Inferior parietal cortex (tissue), 1 donor: Measurements from ENCODE around the gene BICC1.

Experiments used
- DNase-seq: peaks from one replicate; pipeline ENCODE4 v3.0.0-alpha.2; 2016; ENCODE audit errors: extremely low spot score

The BICC1 gene, protein sequence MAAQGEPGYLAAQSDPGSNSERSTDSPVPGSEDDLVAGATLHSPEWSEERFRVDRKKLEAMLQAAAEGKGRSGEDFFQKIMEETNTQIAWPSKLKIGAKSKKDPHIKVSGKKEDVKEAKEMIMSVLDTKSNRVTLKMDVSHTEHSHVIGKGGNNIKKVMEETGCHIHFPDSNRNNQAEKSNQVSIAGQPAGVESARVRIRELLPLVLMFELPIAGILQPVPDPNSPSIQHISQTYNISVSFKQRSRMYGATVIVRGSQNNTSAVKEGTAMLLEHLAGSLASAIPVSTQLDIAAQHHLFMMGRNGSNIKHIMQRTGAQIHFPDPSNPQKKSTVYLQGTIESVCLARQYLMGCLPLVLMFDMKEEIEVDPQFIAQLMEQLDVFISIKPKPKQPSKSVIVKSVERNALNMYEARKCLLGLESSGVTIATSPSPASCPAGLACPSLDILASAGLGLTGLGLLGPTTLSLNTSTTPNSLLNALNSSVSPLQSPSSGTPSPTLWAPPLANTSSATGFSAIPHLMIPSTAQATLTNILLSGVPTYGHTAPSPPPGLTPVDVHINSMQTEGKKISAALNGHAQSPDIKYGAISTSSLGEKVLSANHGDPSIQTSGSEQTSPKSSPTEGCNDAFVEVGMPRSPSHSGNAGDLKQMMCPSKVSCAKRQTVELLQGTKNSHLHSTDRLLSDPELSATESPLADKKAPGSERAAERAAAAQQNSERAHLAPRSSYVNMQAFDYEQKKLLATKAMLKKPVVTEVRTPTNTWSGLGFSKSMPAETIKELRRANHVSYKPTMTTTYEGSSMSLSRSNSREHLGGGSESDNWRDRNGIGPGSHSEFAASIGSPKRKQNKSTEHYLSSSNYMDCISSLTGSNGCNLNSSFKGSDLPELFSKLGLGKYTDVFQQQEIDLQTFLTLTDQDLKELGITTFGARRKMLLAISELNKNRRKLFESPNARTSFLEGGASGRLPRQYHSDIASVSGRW

DNA sequence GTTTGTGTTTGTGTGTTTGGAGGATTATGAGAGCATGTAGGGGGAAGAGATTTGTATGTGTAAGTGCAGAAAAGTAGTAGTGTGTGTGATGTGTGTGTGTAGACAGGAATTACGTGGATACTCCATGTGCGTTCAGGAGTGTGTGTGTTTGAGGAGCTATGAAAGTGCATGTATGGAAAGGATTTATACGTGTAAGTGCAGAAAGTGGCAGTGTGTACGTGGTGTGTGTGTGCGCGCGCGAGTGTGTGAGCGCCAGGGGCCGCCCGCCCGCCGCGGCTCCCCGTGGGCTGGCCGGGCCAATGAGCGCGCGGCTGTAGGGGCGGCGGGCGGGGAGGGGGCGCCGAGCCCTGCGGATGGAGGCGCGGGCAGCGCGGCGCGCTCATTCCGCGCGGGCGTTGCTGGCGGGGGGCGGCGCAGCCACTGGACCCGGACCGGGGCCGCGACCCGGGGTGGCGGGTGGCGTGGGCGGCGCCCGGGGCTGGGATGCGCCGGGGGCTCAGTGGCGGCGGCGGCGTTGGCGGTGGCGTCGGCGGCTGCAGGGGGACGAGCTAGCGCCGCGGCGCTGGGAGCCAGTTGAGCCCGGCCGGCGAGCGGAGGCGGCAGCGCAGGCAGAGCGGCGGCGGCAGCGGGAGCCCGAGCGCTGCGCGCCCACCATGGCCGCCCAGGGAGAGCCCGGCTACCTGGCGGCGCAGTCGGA, at the start of gene BICC1:
Gene BICC1, plus strand, starts transcription at position 382 of the 697 bp plus-strand sequence. Its CDS starts 272 bp downstream, at position 654.
- DNase-seq = peak; percentile 21

DNA sequence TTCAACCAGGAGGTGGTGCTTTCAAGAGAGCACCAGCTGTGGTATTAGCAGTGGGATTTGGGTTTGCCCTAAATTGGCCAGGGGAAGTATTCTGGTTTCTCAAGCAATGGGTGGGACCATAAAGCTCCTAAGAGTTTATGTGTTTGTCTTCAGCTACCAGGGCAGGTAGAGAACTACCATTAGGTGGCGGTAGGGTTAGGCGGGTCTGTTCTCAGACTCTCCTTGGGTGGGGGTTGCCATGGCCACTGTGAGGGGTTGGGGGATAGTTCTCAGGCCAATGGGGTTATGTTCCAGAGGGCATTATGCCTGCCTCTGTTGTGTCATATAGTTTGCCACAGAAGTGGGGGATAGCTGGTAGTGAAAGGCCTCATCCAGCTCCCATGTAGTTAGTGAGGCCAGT, 47.7 kb upstream of the BICC1 start:
- DNase-seq = no peak

DNA sequence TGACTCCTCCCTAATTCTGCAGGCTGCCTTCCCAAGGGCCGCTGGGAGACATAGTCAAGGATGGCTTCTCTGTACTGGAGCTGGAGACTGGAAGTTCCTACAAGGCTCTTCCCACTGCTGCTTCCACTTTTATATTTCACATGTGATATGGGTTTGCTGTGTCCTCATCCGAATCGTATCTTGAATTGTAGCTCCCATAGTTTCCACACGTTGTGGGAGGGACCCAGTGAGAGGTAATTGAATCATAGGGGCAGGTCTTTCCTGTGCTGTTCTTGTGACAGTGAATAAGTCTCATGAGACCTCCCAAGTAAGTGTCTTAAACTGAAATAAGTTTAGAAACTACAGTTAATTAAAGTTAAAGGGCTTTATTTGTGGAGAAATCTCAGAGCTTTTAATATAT, 47.0 kb upstream of the BICC1 start:
- no peak for DNase-seq

DNA sequence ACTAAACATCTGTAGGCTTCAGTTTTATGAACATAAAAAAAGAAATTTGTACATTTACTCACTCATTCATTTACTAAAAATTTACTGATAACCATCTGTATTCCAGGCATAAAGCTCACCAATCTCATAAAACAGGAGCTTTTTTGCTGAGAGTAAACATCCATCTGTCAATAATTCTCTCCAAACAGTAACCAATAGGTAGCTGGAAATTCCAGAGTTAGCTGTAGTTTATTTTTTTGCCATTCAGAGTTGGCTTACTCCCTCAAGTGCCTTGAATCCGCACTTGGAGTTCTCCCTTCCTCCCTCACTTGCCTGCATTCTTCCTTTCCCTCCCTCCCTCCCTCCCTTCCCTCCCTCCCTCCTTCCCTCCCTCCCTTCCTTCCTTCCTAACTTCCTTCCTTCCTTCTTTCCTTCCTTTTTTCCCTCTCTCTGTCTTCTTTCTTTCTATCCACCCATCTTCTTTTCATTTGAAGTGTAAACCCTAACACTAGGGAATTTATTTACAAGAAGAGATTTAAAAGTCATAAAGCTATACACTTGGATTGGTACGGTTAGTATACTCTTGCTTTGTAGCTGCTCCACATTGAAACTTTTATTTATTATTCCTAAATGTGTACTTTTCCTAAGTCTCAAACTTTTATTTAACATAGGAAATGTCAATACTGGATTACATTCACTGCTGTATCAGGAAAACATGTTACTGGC, 44.6 kb upstream of the BICC1 start:
- DNase-seq = no peak

DNA sequence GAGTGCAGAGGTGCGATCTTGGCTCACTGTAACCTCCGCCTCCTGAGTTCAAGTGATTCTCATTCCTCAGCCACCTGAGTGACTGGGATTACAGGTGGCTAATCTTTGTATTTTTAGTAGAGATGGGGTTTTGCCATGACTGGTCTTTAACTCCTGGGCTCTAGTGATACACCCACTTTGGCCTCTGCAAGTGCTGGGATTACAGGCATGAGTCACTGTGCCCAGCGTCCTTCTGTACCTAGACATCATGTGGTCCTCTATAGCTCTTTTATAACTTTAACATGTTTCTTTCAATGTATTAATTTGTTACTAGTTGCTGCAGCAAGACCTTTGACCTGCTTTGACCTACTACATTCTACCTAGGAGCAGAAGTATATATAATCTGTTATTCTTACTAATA, 38.7 kb upstream of the BICC1 start:
- DNase-seq = no peak

DNA sequence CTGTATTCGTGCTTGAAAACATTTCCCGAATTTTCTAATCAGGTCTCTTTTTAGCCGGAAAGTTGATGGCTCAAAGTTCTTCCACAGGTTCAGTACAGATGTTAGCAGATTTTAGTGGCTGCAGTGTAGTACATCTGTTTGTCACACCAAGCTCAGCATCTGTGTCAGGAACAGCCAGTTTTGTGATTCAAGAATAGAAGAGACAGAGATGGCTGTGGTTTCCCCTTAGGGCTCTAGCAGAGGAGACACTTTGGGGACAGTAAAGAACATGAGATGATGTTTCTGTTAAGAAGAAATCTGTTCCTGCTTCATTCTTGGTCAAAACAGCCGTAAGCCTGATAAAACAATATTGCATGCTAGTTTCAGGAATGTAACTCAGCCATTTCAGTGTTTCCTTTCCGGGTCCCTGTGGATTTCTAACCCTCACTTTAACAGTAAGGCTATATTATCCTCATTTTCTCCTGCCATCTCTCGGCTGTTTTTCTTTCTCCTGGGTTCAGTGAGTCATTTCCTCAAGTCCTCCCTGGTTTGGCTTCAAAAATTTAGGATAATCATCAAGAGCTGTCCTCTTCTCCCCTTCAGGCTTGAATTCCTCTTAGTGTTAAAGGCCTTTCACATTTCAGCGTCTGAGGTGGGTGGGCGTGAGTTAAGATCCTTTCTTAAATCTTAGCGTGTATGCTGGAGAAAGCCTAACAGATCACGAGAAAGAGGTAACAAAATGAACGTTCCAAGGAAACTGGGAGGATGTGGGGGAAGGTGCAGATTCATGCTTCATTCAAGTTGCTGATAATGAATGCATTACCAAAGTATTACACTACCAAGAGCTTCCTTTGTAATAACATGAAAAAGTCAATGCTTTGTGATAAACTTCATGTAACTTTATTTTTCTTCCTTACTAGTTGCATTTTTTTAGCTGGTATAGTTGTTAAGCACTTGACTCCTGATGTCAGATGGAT, 37.1 kb upstream of the BICC1 start:
- DNase-seq = no peak

DNA sequence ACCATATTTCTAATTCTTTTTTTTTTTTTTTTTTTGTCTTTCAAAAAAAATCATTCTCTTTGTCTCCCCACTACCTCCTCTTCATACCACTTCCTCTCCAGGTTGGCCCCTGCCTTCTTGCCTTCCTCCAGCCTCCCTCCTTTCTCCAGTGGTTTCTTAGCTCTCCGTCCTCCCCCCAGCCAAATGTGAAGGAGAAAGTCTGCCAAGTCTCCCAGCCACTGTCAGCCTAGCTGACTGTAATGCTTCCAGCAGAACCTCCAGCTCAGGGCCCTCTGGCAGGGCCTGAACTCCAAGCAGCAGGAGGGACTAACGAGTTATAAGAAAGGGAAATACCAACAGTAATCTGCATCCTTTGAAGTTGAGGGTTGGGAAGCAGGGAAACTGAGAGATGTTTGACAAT, 35.5 kb upstream of the BICC1 start:
- DNase-seq = no peak

DNA sequence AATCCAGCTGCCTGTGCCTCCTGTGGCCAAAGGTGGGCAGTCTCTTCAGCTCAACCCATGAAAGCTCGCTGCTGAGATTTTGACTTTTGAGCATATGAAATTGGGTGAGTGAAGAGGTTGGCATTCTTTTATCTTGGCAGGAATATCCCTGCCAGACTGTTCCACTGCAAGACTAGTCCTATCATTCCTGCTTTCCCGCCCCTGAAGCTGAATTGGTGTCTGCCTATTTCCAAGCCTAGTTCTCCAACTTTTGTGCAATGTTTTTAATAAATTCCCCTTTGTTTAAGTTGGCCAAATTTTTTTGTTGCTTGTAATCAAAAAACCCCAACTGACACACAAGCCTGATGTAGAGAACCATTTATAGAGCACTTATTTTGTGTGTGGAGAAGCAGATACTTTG, 34.8 kb upstream of the BICC1 start:
- no peak for DNase-seq

DNA sequence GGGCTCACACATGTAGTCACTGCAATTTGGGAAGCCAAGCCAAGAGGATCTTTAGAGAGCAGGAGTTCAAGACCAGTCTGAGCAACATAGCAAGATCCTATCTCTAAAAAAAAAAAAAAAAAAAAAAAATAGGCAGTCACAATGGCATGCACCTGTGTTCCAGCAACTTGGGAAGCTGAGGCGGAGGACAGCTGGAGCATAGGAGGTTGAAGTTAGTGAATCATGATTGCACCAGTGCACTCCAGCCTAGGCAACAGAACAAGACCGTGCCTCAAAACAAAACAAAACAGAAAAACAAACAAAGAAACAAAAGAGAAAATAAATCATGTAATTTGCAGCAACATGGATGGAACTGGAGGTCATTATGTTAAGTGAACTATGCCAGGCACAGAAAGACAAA, 33.6 kb upstream of the BICC1 start:
- DNase-seq = no peak

DNA sequence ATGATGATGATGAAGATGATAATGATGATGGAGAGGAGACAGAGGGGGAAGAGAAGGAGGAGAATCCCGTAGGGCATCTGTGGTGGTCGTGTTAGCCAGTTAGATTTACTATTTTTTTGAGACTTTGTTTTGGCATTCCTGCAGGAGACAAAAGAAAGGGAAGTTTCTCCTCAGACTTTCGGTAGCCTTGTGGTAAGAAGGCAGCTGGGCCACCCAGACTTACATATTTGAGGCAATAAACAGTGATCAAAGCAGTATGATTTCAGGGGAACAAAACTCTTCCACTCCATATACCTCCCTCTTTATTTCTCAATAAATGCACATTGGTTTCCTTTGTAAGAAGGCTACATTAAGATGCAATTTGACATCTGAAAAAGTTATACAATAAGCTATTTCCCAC, 32.4 kb upstream of the BICC1 start:
- DNase-seq = no peak

DNA sequence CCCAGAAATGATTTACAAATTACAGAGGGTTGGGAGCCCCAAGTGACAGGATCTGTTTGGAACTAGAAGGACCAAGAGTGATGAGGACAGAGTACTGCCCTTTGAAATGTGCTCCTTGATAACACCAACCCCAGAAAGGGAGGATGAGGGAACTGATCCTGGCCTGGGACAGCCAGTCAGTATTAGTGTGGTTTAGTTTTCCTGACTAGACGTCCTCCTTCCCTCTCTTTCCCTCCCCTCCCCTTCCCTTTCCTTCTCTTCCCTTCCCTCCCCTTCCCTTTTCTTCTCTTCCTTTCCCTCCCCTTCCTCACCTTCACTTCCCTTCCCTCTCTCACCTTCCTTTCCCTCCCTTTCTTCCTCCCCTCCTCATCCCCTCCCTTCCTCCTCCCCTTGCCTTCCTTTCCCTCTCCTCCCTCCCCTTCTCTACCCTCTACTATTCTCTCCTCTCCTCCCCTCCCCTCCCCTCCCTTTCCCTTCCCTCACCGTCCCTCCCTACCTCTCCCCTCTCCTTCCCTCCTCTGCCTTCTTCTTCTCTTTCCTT, 31.0 kb upstream of the BICC1 start:
- no peak for DNase-seq

DNA sequence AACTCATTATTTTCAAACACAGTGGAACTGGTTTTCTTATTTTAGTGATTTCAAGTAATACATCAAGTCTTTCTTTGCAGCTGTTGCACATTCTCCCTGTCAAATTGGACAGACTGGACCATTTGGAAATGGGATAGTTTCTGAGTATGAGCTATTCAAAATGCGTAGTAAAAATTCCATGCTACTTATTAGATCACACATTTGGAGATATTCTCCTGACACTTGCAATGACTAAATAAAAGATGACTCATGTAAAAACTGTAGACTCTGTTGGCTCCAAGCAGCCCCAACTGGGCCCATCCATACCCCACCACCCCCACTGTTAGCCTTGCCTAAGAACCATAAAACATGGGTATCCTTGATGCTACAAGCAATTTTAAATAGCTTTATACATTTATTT, 25.9 kb upstream of the BICC1 start:
- no peak for DNase-seq

DNA sequence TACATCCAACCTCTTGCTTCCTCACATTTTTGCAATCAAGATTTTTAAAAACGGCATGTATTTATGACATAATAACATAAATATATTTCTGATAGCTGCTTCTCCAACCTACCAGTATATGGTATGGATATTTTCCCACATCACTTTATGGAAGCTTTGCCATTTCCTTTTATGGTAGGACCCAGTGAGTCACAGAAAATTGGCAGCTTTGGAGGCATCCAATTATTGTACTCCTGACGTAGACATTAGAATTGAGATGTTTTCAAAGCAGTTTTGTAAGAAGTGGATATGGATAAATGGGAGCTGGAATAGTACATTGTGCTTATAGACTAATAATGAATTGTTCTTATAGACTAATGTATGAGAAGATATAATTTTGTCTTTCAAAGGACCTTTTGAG, 23.8 kb upstream of the BICC1 start:
- DNase-seq = no peak

DNA sequence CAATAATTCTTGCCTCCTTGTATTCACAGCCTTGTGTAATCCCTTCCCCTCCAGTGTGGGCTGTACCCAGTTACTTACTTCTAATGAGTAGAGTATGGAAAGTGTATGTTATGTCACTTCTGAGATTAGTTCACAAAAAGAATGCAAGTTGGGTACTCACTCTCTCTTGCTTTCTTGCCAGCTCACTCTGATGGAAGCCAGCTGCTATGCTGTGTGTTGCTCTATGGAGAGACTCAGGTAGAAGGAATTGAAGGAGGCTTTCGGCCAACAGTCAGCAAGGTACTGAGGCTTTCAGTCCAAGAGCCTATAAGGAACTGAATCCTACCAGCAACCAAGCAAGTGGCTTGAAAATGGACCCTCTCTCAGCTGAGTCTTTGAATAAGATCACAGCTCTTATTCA, 9.7 kb upstream of the BICC1 start:
- DNase-seq = no peak

DNA sequence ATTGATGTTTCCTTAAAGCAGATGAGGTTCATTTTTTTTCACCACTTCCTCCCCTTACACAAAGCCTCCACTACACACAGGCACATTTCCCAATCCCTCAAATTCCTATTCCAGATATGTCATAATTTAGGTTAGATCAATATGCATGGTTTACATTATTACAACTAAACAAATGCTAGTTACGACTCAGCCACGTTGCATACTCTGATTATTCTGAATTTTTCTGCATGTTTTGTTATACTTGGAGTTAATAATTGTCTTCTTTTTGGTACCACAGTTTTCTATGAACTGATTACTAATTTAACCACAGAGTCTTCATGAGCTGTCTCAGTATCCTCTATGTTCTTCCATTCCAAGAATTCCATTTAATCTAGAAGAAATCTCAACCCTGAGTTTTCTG, 4.4 kb upstream of the BICC1 start:
- DNase-seq = no peak

DNA sequence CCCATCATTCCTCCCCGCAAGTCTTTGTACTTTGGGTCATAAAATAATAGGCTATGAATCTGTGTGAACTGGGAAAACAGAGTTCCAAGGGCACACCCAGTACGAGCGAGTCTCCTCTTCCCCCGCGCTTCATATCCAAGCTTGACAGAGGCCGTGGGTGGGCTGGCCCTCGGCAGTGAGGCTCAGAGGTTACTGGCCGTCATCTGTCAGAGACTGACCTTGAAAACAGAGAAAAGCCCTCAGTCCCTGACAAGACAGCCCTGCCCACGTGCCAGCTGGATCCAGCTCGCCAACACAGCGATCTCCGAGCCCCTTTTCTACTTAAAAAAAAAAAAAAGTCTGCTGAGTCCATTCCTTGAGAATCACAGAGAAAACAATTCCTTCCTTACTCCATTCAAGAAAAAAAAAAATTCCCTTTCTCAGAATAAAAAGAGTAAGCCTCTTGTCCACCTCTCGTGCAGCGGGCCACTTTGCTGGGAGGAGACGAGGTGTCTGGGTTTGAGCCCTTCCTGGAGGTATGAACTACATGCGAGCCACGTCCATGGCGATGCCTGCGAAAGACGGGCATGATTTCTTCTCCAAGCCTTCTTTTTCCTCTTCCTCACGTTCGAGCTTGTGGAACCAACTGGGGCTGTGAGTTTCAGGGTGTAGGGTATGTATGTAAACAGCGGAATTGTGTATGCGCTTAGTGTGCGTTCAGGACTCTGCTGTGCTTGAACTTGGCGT, 744 bp upstream of the BICC1 start:
- DNase-seq = peak; percentile 22

DNA sequence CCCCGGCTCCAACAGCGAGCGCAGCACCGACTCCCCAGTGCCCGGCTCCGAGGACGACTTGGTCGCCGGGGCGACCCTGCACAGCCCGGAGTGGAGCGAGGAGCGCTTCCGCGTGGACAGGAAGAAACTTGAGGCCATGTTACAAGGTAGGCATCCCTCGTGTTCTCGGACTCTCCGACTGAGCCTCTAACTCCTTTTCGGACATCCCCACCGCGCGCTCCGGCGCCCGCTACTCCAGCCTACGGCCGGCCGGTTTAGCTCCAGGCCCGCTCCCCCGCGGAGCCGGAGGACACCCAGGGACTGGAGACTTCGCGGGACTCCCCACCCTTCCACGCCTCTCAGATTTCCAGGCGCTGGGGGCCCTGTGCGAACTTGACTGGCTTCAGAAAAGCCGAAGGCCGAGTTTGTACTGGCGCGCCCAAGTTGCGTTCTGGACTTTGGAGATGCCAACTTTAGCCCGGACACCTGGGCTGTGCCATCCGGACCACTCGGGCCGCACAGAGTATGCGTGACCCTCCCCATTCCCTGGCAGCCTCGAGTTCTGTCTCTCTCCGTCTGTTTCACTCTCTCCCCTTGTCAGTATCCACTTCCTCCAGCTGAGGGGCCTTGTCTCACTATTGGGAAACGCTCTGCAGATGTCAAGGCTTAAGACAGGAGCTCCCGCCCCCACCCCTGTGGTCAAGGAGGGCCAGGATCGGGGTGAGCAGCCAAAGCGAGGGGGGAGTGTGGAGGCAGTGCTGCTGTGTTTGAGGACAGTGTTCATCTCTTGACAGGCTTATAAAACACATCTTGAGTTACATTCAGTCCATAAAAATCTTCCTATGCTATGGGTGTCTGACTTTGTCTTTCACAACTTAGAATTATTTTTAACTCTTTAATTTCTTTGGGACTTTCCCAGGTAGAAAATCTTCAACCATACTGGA, 777 bp downstream of the BICC1 start:
- DNase-seq = peak; percentile 13

DNA sequence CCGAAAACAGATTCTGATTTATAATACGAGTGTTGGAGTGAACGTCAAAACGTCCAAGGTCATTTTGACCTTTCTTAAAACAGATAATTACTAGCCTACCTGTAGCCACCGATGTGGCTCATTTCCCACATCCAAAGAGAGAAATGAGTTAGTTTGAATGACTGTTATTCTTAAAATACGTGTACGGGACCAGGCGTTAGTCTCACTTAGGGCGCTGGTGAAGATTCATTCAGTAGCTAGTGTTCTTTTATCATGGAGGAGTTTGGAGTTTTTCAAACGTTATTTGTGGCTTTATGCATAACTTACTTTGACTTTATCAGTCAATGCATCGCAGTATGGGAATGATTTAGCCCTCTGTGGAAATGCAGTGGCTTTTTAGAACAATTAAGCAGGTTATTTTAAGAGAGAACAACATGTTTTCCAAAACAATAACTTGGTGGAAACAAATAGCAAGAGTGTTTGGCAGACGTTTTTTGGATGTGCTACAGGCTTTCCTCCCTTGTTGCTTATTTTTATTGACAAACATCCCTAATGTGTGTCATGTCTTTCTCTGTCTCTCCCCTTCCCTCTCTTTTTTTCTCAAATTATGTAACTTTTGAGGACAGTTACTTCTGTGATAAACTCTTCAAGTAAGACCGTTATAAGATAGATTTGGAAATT, 1.6 kb downstream of the BICC1 start:
- peak; percentile 17 for DNase-seq
